ENCODE results near the gene BSN. TPM values are rescaled to one million over a fixed set of nuclear protein-coding genes. Genes with fewer than 3 reads are reported as not detected.

BSN gene
- 0.05 and 0.23 TPM in 2 replicates for total RNA-seq (2014; rRNA removed; shearing (Covaris generic); ENCODE audit: low replicate concordance)

GRCh38 chr3:49553692-49554632 lies at the start of gene BSN:
TSS of gene BSN (plus strand) at chr3:49554477. CDS start at chr3:49554603, 126 bp downstream.
- peak; percentile 78 for DNase-seq
- H3K9me3 ChIP-seq: no peaks in the 10 kb centered on the region
- H3K4me3 ChIP-seq: peak within 1 kb of the TSS; percentile 70
- H3K36me3 ChIP-seq: no peaks in the 10 kb centered on the region
- H3K27me3 ChIP-seq: no peaks in the 10 kb centered on the region

- DNase-seq: no peak
- H3K36me3 ChIP-seq: peaks cover 10% of the 10 kb centered on the region
- H3K4me3 ChIP-seq: no peak overlapping the region
- no peaks in the 10 kb centered on the region for H3K9me3 ChIP-seq
- H3K27me3 ChIP-seq: no peaks in the 10 kb centered on the region
Measured at GRCh38 chr3:49506906-49507305, 47.4 kb upstream of the BSN start.

- Histone ChIP-seq H3K36me3 (peaks cover 17% of the 10 kb centered on the region), H3K9me3 (no peaks in the 10 kb centered on the region), H3K27me3 (no peaks in the 10 kb centered on the region), H3K4me3 (no peak overlapping the region)
- no peak for DNase-seq
Measured at GRCh38 chr3:49509028-49509561, 45.2 kb upstream of the BSN start.

GRCh38 chr3:49511639-49512038 lies 42.6 kb upstream of the BSN start:
- no peaks in the 10 kb centered on the region for H3K27me3 ChIP-seq
- no peak overlapping the region for H3K4me3 ChIP-seq
- peaks cover 17% of the 10 kb centered on the region for H3K36me3 ChIP-seq

GRCh38 chr3:49512781-49513355 lies 41.4 kb upstream of the BSN start:
- DNase-seq: no peak
- Histone ChIP-seq H3K4me3 (no peak overlapping the region), H3K9me3 (no peaks in the 10 kb centered on the region), H3K27me3 (no peaks in the 10 kb centered on the region), H3K36me3 (peaks cover 17% of the 10 kb centered on the region)

More at GRCh38 chr3:49511639-49512038, 42.6 kb upstream of the BSN start:
- H3K9me3 ChIP-seq: no peaks in the 10 kb centered on the region
- no peak for DNase-seq

GRCh38 chr3:49513494-49514124 lies 40.7 kb upstream of the BSN start:
- no peak for DNase-seq
- Histone ChIP-seq H3K9me3 (no peaks in the 10 kb centered on the region), H3K27me3 (no peaks in the 10 kb centered on the region), H3K4me3 (no peak overlapping the region), H3K36me3 (peaks cover 17% of the 10 kb centered on the region)

GRCh38 chr3:49518016-49518415 lies 36.3 kb upstream of the BSN start:
- H3K4me3 ChIP-seq: no peak overlapping the region
- no peak for DNase-seq
- no peaks in the 10 kb centered on the region for H3K27me3 ChIP-seq
- H3K9me3 ChIP-seq: no peaks in the 10 kb centered on the region
- peaks cover 5% of the 10 kb centered on the region for H3K36me3 ChIP-seq

GRCh38 chr3:49518441-49518840 lies 35.8 kb upstream of the BSN start:
- H3K27me3 ChIP-seq: no peaks in the 10 kb centered on the region
- H3K36me3 ChIP-seq: peaks cover 2% of the 10 kb centered on the region
- DNase-seq: no peak
- no peaks in the 10 kb centered on the region for H3K9me3 ChIP-seq
- H3K4me3 ChIP-seq: no peak overlapping the region

- Histone ChIP-seq H3K27me3 (no peaks in the 10 kb centered on the region), H3K4me3 (no peak overlapping the region), H3K9me3 (no peaks in the 10 kb centered on the region), H3K36me3 (no peaks in the 10 kb centered on the region)
- no peak for DNase-seq
Measured at GRCh38 chr3:49519296-49519695, 35.0 kb upstream of the BSN start.

GRCh38 chr3:49519916-49520385 lies 34.3 kb upstream of the BSN start:
- DNase-seq: no peak
- Histone ChIP-seq H3K9me3 (no peaks in the 10 kb centered on the region), H3K27me3 (no peaks in the 10 kb centered on the region), H3K36me3 (no peaks in the 10 kb centered on the region), H3K4me3 (no peak overlapping the region)

GRCh38 chr3:49523756-49524747 lies 30.2 kb upstream of the BSN start:
- no peaks in the 10 kb centered on the region for H3K9me3 ChIP-seq
- DNase-seq: no peak
- no peak overlapping the region for H3K4me3 ChIP-seq
- no peaks in the 10 kb centered on the region for H3K36me3 ChIP-seq
- no peaks in the 10 kb centered on the region for H3K27me3 ChIP-seq

GRCh38 chr3:49529567-49529966 lies 24.7 kb upstream of the BSN start:
- Histone ChIP-seq H3K4me3 (no peak overlapping the region), H3K36me3 (no peaks in the 10 kb centered on the region), H3K27me3 (no peaks in the 10 kb centered on the region), H3K9me3 (no peaks in the 10 kb centered on the region)
- DNase-seq: no peak

- H3K36me3 ChIP-seq: no peaks in the 10 kb centered on the region
- H3K4me3 ChIP-seq: no peak overlapping the region
- no peak for DNase-seq
- H3K9me3 ChIP-seq: no peaks in the 10 kb centered on the region
- no peaks in the 10 kb centered on the region for H3K27me3 ChIP-seq
Measured at GRCh38 chr3:49530231-49530630, 24.0 kb upstream of the BSN start.

- H3K4me3 ChIP-seq: no peak overlapping the region
- DNase-seq: no peak
- H3K9me3 ChIP-seq: no peaks in the 10 kb centered on the region
- H3K27me3 ChIP-seq: no peaks in the 10 kb centered on the region
- H3K36me3 ChIP-seq: no peaks in the 10 kb centered on the region
Measured at GRCh38 chr3:49530701-49531100, 23.6 kb upstream of the BSN start.

- Histone ChIP-seq H3K27me3 (no peaks in the 10 kb centered on the region), H3K36me3 (no peaks in the 10 kb centered on the region), H3K4me3 (no peak overlapping the region), H3K9me3 (no peaks in the 10 kb centered on the region)
- DNase-seq: no peak
Measured at GRCh38 chr3:49531218-49531617, 23.1 kb upstream of the BSN start.

- H3K4me3 ChIP-seq: no peak overlapping the region
- no peaks in the 10 kb centered on the region for H3K27me3 ChIP-seq
- no peak for DNase-seq
- H3K36me3 ChIP-seq: no peaks in the 10 kb centered on the region
- H3K9me3 ChIP-seq: no peaks in the 10 kb centered on the region
Measured at GRCh38 chr3:49531715-49532114, 22.6 kb upstream of the BSN start.
